A549 treated with CORT108297 at 1 μM for 4 hours (cell line): ENCODE data around the gene PKD1L1. TPM values are rescaled to one million over a fixed set of nuclear protein-coding genes. Genes with fewer than 3 reads are reported as not detected.

Experiments used
- total RNA-seq: library from RNA; stranded (reverse); fragments of 200-300 nt; extraction: Qiagen RNA extraction; gene quantifications from 5 replicates; pipeline ENCODE4 v1.2.3, GENCODE V29; 2022

Gene PKD1L1, protein sequence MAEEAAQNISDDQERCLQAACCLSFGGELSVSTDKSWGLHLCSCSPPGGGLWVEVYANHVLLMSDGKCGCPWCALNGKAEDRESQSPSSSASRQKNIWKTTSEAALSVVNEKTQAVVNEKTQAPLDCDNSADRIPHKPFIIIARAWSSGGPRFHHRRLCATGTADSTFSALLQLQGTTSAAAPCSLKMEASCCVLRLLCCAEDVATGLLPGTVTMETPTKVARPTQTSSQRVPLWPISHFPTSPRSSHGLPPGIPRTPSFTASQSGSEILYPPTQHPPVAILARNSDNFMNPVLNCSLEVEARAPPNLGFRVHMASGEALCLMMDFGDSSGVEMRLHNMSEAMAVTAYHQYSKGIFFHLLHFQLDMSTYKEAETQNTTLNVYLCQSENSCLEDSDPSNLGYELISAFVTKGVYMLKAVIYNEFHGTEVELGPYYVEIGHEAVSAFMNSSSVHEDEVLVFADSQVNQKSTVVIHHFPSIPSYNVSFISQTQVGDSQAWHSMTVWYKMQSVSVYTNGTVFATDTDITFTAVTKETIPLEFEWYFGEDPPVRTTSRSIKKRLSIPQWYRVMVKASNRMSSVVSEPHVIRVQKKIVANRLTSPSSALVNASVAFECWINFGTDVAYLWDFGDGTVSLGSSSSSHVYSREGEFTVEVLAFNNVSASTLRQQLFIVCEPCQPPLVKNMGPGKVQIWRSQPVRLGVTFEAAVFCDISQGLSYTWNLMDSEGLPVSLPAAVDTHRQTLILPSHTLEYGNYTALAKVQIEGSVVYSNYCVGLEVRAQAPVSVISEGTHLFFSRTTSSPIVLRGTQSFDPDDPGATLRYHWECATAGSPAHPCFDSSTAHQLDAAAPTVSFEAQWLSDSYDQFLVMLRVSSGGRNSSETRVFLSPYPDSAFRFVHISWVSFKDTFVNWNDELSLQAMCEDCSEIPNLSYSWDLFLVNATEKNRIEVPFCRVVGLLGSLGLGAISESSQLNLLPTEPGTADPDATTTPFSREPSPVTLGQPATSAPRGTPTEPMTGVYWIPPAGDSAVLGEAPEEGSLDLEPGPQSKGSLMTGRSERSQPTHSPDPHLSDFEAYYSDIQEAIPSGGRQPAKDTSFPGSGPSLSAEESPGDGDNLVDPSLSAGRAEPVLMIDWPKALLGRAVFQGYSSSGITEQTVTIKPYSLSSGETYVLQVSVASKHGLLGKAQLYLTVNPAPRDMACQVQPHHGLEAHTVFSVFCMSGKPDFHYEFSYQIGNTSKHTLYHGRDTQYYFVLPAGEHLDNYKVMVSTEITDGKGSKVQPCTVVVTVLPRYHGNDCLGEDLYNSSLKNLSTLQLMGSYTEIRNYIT (N-terminal part only)
- 0.03 to 0.18 TPM (median 0.15 TPM) in 5 replicates for total RNA-seq

DNA sequence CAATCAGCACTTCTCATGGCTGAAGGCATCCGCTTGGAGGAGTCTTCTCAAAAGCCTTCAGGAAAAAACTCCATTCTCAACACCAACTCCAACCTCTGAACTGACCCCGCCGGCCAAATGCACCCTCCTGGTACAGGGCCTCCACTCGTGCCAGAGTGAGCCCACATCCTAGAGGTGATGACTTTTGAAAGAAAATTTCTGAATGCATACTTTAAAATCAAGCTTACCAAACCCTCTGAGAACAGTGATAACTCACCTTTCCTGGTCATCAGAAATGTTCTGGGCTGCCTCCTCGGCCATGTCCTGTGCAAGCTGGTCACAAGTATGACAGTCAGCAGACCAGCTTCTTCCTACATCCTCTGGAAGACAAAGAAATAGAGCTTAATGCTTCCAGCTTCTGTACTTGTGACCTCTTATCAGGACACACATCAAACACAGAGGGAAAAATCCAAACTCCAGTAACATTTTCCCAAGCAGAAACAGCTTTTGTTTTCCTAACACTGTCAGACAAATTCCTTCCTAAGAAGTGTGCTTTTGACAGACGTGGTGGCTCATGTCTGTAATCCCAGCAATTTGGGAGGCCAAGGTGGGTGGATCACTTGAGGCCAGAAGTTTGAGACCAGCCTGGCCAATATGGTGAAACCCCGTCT lies at the start of gene PKD1L1:
Gene PKD1L1, minus strand, starts transcription at position 326 of the 650 bp plus-strand sequence. Its CDS starts 26 bp downstream, at position 300.

DNA sequence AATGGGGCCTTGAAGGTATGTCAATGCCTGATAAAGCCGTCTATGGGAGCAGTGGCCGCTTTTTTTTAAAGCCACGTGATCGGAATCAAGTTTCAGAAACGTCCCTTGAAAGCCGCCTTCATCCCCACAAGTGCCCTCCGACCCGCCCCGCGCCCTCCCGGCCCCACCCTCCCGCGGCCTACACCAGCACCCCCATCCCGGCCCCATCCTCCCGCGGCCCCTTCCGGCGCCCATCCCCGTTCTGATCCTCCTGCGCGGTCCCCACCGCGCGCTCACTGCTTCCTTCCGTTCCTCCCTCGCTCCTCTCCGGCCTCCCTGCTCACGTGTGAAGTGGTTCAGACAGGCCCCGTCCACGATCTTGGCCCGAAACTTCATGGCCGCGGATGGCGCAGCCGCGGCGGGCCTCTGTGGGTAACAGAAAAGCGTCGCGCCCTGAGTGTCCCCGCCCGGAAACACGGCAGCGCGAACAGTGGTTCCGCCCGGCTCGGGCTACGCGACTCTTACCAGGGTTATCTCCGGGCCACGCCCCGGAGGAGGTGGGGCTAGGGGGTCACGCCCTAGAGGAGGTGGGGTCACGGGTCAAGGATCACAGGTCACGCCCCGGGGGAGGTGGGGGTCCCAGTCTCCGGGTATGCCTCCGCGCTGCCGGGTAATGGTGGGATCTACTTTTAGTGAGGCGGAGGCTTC lies 31.0 kb upstream of the PKD1L1 start, which contains the start of gene HUS1:
Gene HUS1, minus strand, starts transcription at position 471 of the 687 bp plus-strand sequence. Its CDS starts 96 bp downstream, at position 375.

Other genes with a start within 250 kb of the PKD1L1 start
- gene HUS1, start 31.1 kb upstream of the PKD1L1 start, total RNA-seq, result 17.6 to 20.7 TPM (median 19.2 TPM) in 5 replicates
- gene SUN3, start 80.6 kb upstream of the PKD1L1 start, total RNA-seq, result 0.15 to 0.16 TPM in 2 of 5 replicates, not detected in the others
- gene C7orf57, start 87.1 kb upstream of the PKD1L1 start, total RNA-seq, result 0.14 to 0.57 TPM (median 0.21 TPM) in 5 replicates
- 67.3 to 114 TPM (median 92.5 TPM) in 5 replicates for gene UPP1, start 140.8 kb upstream of the PKD1L1 start, total RNA-seq
- gene ABCA13, start 223.0 kb upstream of the PKD1L1 start, total RNA-seq, result 0.01 to 0.16 TPM (median 0.08 TPM) in 5 replicates